Activated B cell treated with CpG ODN at 0.5 μM for 24 hours (primary cell): ENCODE results near the gene TOE1. TPM values are rescaled to one million over a fixed set of nuclear protein-coding genes. Genes with fewer than 3 reads are reported as not detected.

Experiments used
- ATAC-seq: fragments of 200-7000 bp; cut with Tn5 transposase; one replicate; pipeline ENCODE4 v1.10.0; 2021; ENCODE audit warnings: low read depth, mild to moderate bottlenecking, moderate library complexity
- CTCF ChIA-PET: fragments of 350-600 bp; sonication (Branson Sonifier 250); formaldehyde crosslinking; loops from one replicate; lab custom pipeline; 2021; ENCODE audit warnings: antibody characterized with exemption; lab: Charles Lee
- POLR2A ChIA-PET: fragments of 350-600 bp; sonication (Branson Sonifier 250); formaldehyde crosslinking; loops from one replicate; lab custom pipeline; 2021; ENCODE audit warnings: antibody characterized with exemption; lab: Charles Lee
- DNase-seq: peaks from one replicate; pipeline ENCODE4 v3.0.0; 2022
- H3K27ac Mint-ChIP-seq: one replicate; pipeline ENCODE4 v1.8.0; 2020; ENCODE audit warnings: mixed read lengths
- H3K27me3 Mint-ChIP-seq: one replicate; pipeline ENCODE4 v1.8.0; 2021; ENCODE audit warnings: mixed read lengths
- H3K36me3 Mint-ChIP-seq: one replicate; pipeline ENCODE4 v1.8.0; 2021; ENCODE audit warnings: low read depth, mixed read lengths
- H3K4me1 Mint-ChIP-seq: one replicate; pipeline ENCODE4 v1.8.0; 2021; ENCODE audit warnings: mixed read lengths
- H3K4me3 Mint-ChIP-seq: one replicate; pipeline ENCODE4 v1.8.0; 2020; ENCODE audit warnings: mild to moderate bottlenecking, mixed read lengths
- H3K9me3 Mint-ChIP-seq: one replicate; pipeline ENCODE4 v1.8.0; 2020; ENCODE audit warnings: mixed read lengths
- intact Hi-C: fragments of 100-400 bp; cut with micrococcal nuclease; formaldehyde crosslinking; loops from one replicate; pipeline ENCODE4 v1.15.1; 2024
- total RNA-seq: library from RNA; stranded (reverse); gene quantifications from 2 replicates; pipeline ENCODE4 v1.2.3, GENCODE V29; 2022
- TF ChIP-seq, protein P1 (sequence below): fragments of 200-600 bp; IDR thresholded peaks from one replicate; pipeline ENCODE4 v1.8.0; 2022; ENCODE audit warnings: antibody characterized with exemption, mild to moderate bottlenecking

The TOE1 gene
- total RNA-seq, 1 donor from 2014 or later = 24.6 TPM

DNA sequence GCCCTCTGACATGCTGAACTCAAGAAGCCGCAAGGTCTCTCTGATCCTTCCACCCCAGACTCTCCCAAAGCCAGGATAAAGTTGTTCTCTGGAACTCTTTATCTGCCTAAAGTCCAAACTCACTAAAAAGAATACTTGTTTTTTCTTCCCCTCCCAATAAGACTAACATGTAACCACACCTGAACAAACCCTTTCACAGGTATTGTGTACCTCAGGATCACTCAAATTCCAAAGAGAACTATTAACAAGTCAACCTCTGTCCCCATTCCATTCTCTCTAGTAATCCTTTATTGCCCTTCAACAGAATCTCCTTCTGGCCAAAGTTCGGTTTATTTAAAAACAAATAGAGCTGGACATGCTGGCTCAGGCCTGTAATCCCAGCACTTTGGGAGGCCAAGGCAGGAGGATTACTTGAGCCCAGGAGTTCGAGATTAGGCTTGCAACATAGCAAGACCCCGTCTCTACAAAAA lies 4.1 kb upstream of the TOE1 start:
- H3K27ac Mint-ChIP-seq = no peak overlapping the region
- POLR2A ChIA-PET = interaction anchor here (5.6 kb wide), 1 partner anchor 31 kb away, joined by 217 read pairs; no protein-coding TSS in a partner anchor
- H3K27me3 Mint-ChIP-seq = no peaks in the 10 kb centered on the region
- peaks cover 29% of the 10 kb centered on the region for H3K4me1 Mint-ChIP-seq
- intact Hi-C loops = no loop called here
- ATAC-seq (no peak), DNase-seq (no peak)
- H3K9me3 Mint-ChIP-seq = no peaks in the 10 kb centered on the region
- TF ChIP-seq, protein P1, sequence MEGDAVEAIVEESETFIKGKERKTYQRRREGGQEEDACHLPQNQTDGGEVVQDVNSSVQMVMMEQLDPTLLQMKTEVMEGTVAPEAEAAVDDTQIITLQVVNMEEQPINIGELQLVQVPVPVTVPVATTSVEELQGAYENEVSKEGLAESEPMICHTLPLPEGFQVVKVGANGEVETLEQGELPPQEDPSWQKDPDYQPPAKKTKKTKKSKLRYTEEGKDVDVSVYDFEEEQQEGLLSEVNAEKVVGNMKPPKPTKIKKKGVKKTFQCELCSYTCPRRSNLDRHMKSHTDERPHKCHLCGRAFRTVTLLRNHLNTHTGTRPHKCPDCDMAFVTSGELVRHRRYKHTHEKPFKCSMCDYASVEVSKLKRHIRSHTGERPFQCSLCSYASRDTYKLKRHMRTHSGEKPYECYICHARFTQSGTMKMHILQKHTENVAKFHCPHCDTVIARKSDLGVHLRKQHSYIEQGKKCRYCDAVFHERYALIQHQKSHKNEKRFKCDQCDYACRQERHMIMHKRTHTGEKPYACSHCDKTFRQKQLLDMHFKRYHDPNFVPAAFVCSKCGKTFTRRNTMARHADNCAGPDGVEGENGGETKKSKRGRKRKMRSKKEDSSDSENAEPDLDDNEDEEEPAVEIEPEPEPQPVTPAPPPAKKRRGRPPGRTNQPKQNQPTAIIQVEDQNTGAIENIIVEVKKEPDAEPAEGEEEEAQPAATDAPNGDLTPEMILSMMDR = no peak
- CTCF ChIA-PET = no interaction called here
- H3K4me3 Mint-ChIP-seq = no peak overlapping the region
- H3K36me3 Mint-ChIP-seq = peaks cover 39% of the 10 kb centered on the region

DNA sequence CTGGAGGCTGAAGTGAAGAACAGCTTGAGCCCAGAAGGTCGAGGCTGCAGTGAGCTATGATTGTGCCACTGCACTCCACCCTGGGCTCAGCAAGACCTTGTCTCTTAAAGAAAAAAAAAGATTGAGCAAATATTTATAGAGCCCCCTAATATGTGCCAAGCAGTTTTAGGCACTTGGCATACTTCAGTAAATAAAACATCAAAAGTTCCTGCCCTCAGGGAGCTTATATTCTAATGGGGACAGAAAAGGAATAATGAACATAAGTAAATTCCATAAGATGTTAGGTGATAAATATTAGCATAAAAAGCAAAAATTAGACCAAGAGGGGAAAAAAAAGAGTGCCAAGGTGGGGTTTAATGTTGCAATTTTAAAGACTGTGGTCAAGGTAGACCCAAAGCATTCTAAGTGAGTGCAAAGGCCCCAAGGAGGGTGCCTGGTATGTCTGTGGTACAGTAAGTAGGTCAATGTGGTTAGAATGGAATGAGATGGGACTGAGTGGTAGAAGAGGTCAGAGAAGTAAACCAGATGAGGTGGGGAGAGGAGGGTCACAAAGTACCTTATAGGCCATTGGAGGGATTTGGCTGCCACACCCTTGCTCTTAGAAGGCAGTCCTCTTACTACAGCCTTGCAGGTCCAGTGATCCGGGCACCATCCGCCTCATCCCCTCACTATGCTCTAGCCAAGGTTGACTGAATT lies 2.2 kb upstream of the TOE1 start:
- ChIA-PET POLR2A (interaction anchor here (0.6 to 5.6 kb wide), 6 partner anchors 18 to 606 kb away, joined by 3 to 217 read pairs (median 6); partner anchors contain the start of genes HECTD3, RPS8 and UROD), CTCF (no interaction called here)
- H3K36me3 Mint-ChIP-seq = peaks cover 44% of the 10 kb centered on the region
- intact Hi-C loops = no loop called here
- ATAC-seq (no peak), DNase-seq (no peak)
- H3K4me3 Mint-ChIP-seq = no peak overlapping the region
- TF ChIP-seq, protein P1 = no peak
- no peaks in the 10 kb centered on the region for H3K27me3 Mint-ChIP-seq
- peaks cover 44% of the 10 kb centered on the region for H3K4me1 Mint-ChIP-seq
- H3K9me3 Mint-ChIP-seq = no peaks in the 10 kb centered on the region
- no peak overlapping the region for H3K27ac Mint-ChIP-seq

DNA sequence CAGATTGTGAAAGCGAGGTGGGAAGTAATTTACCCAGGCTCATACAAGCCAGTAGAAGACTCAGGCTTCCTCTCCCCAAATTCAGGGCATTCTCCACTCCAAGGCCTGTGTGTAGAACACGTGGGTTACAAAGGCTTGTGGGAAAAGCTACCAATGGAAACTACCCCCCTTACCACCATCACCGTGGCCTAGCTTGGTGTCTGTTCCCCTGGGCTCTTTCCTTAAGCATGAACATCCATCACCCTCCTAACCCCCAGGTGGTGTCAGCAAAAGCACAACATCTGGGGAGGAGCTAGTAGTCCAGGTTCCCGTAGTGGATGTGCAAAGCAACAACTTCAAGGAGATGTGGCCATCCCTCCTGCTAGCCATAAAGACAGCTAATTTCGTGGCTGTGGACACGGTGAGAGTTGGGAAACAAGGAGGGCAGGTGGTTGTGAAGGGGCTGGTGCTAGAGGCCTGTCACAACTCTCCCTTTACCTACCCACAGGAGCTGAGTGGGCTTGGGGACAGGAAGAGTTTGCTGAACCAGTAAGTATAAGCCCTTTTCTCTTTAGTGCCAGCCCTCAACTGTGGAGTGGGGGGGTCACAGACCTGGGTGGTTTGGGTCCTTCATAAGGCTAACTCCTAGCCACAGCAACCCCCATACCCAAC lies 971 bp downstream of the TOE1 start:
- no peak for DNase-seq
- POLR2A ChIA-PET = interaction anchor here (0.7 to 5.6 kb wide), 24 partner anchors 9 to 619 kb away, joined by 3 to 217 read pairs (median 14); partner anchors contain the start of genes CCDC163, HECTD3, HPDL and MMACHC
- Mint-ChIP-seq H3K4me1 (peaks cover 39% of the 10 kb centered on the region), H3K27me3 (no peaks in the 10 kb centered on the region), H3K9me3 (no peaks in the 10 kb centered on the region), H3K27ac (peak overlapping the region; percentile 99), H3K36me3 (peaks cover 54% of the 10 kb centered on the region), H3K4me3 (peak overlapping the region; percentile 100)
- TF ChIP-seq, protein P1 = no peak
- no peak for ATAC-seq
- CTCF ChIA-PET = interaction anchor here (0.7 to 3.1 kb wide), 10 partner anchors 8 to 327 kb away, joined by 3 to 14 read pairs (median 6); partner anchors contain the start of genes CCDC163 and MMACHC
- intact Hi-C loops = loop anchor here (1.0 to 2.0 kb wide), 8 partner anchors 38 to 610 kb away; partner anchors contain the start of genes CCDC163, EIF2B3, GPBP1L1 and MMACHC

DNA sequence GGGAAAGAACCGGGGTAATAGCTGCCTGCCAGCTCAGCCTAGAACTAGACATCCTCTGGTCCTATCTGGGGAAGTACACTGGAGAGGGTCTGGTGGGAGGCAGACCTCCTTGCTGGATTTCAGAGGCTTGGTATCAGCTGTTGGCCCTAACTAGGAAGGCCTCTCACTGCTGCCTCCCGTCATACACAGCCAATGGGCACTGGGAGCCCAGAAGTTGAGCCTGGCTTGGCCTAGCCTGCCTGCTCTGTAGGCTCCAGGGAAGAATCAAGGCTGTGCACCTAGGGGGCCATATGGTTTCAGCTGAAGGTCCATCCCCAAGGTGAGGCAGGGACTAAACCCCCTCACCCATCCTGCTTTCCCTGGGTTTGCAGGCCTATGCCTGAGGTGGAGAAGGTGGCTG lies 4.5 kb downstream of the TOE1 start:
- Mint-ChIP-seq H3K4me3 (no peak overlapping the region), H3K27ac (no peak overlapping the region), H3K9me3 (no peaks in the 10 kb centered on the region), H3K4me1 (peaks cover 26% of the 10 kb centered on the region), H3K36me3 (peaks cover 60% of the 10 kb centered on the region), H3K27me3 (no peaks in the 10 kb centered on the region)
- ATAC-seq = no peak
- CTCF ChIA-PET = interaction anchor here (0.7 to 1.2 kb wide), 2 partner anchors 148 to 692 kb away, joined by 3 to 5 read pairs; no protein-coding TSS in a partner anchor
- POLR2A ChIA-PET = no interaction called here
- no peak for DNase-seq
- TF ChIP-seq, protein P1 = no peak
- intact Hi-C loops = no loop called here

DNA sequence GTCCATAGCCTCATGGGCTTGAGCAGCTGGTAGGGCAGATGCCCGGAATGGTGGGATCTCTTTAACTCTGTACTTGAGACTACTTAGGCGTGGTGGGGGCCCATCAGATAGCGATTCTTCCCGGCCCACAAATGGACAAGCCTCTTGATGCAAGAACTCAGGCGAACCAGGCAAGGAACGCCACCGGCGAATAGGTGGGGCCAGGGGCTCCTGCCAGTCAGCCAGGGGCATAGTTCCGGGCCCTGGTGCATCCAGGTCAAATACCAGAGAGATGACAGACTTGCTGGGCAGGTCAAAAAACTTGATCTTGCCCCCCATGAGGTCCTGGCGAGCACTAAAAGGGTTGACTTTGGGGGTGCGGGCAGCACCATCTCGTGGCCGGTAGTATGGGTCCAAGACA lies 5.0 kb downstream of the TOE1 start:
- DNase-seq (no peak), ATAC-seq (no peak)
- Mint-ChIP-seq H3K36me3 (peaks cover 55% of the 10 kb centered on the region), H3K4me1 (peaks cover 23% of the 10 kb centered on the region), H3K4me3 (no peak overlapping the region), H3K27ac (no peak overlapping the region), H3K27me3 (no peaks in the 10 kb centered on the region), H3K9me3 (no peaks in the 10 kb centered on the region)
- POLR2A ChIA-PET = no interaction called here
- CTCF ChIA-PET = interaction anchor here (1.2 kb wide), 1 partner anchor 10 kb away, joined by 3 read pairs; no protein-coding TSS in a partner anchor
- intact Hi-C loops = no loop called here
- TF ChIP-seq, protein P1 = no peak
